Pulmonary artery endothelial cell (primary cell): ENCODE data around the gene SMARCC2. TPM values are rescaled to one million over a fixed set of nuclear protein-coding genes. Genes with fewer than 3 reads are reported as not detected.

Source experiments
- DNase-seq: peaks from one replicate; pipeline ENCODE4 v3.0.0-alpha.2; 2011; ENCODE audit warnings: low read depth, low spot score
- total RNA-seq: library from RNA; depleted of rRNA; stranded (reverse); fragments of >200 nt; gene quantifications from 2 replicates; pipeline ENCODE4 v1.2.3, GENCODE V29; 2014

SMARCC2 gene
- total RNA-seq, 1 donor from 2014 or later: 53.2 TPM

- no peak for DNase-seq
Observed at GRCh38 chr12:56152756-56153677, 36.3 kb downstream of the SMARCC2 start.

- DNase-seq: peak; percentile 64
Observed at GRCh38 chr12:56152132-56152755, 37.0 kb downstream of the SMARCC2 start, which contains the start of gene MYL6B. MYL6B (plus strand) TSS chr12:56152587; CDS start chr12:56153919, 1,332 bp downstream.

- no peak for DNase-seq
Observed at GRCh38 chr12:56151672-56152131, 37.6 kb downstream of the SMARCC2 start.

GRCh38 chr12:56150563-56150962, 38.7 kb downstream of the SMARCC2 start:
- no peak for DNase-seq

GRCh38 chr12:56146492-56147460, 42.5 kb downstream of the SMARCC2 start:
- DNase-seq: no peak

- DNase-seq: no peak
Observed at GRCh38 chr12:56145217-56145616, 44.1 kb downstream of the SMARCC2 start.

- DNase-seq: peak; percentile 30
Observed at GRCh38 chr12:56143870-56144269, 45.4 kb downstream of the SMARCC2 start.

- no peak for DNase-seq
Observed at GRCh38 chr12:56143217-56143616, 46.1 kb downstream of the SMARCC2 start.

- DNase-seq: no peak
Observed at GRCh38 chr12:56141946-56142784, 47.1 kb downstream of the SMARCC2 start.

- DNase-seq: no peak
Observed at GRCh38 chr12:56137853-56138571, 51.3 kb downstream of the SMARCC2 start.

- DNase-seq: no peak
Observed at GRCh38 chr12:56134897-56135296, 54.4 kb downstream of the SMARCC2 start.

GRCh38 chr12:56130876-56131275, 58.4 kb downstream of the SMARCC2 start:
- no peak for DNase-seq

GRCh38 chr12:56129942-56130495, 59.3 kb downstream of the SMARCC2 start:
- no peak for DNase-seq

GRCh38 chr12:56129206-56129941, 59.9 kb downstream of the SMARCC2 start:
- no peak for DNase-seq

- no peak for DNase-seq
Observed at GRCh38 chr12:56128670-56129205, 60.5 kb downstream of the SMARCC2 start.

- peak; percentile 99 for DNase-seq
Observed at GRCh38 chr12:56127888-56128669, 61.2 kb downstream of the SMARCC2 start, which contains the start of gene ESYT1. ESYT1 (plus strand) TSS chr12:56128267; CDS start chr12:56128320, 53 bp downstream.

- no peak for DNase-seq
Observed at GRCh38 chr12:56127485-56127887, 61.8 kb downstream of the SMARCC2 start.
